Body of pancreas (tissue), 4 donors: Measurements from ENCODE around the gene EBI3.

Source experiments
- CTCF ChIP-seq, 7 experiments: fragments of 450-650 bp in 4 of 7; fragments of 200-600 bp in 3 of 7; sonication (generic) in 3 of 7; IDR thresholded peaks; one replicate each; pipeline ENCODE4 v1.5.1; 2016 to 2019; ENCODE audit warnings: antibody characterized with exemption in 7 of 7
- POLR2A ChIP-seq, 3 donors: fragments of 450-650 bp; IDR thresholded peaks; one replicate each; pipeline ENCODE4 v1.6.1; 2016; ENCODE audit warnings: antibody characterized with exemption in 3 of 3, mild to moderate bottlenecking in 2 of 3

DNA sequence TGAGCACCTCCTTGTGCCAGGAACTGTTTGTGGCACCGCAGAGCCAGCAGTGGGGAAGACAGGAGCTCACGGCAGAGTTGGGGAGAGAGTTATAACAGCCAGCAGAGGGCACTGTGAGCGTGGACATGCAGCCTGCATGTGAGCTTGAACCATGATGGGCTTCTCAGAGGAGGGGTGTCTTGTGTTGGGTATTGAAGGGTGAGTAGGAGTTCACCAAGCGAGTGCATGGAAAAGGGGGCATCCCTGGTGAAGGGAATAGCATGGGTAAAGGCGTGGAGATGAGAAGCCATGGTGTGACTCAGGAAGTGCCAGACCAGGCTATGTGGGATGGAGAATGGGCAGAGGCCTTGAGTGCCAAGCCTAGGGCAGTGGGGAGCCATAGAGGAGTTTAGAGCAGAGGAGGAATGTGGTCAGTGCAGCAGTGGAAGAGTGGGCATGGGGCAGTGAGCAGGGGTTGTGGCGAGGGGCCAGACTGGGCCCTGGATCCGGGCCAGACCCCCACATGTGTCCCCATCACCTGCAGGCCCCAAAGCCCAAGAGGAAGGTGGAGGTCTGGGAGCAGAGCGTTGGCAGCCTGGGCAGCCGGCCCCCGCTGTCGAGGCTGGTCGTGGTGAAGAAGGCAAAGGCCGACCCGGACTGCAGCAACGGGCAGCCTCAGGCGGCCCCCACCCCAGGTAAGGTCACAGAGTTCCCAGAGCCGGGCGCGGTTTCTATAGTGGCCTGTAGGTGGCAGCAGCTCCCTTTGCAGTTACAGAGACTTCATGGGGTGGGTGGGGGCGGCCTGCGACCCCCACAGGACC, 38.0 kb downstream of the EBI3 start:
- TF ChIP-seq CTCF (IDR thresholded peaks at IDR 0.05) = peak; percentile 62 to 93 (median 69)
- no peak for TF ChIP-seq POLR2A (IDR thresholded peaks at IDR 0.05)
